HG02852 (cell line): ENCODE results near the gene FAM222A.
"Not testable (repeated sequence)": the region's sequence is repeated elsewhere in the genome, so short reads cannot be mapped to it uniquely, and the experiment has no call there.

Experiments
- ATAC-seq: cut with Tn5 transposase; IDR thresholded peaks from one replicate; pipeline ENCODE4 v1.9.1; 2021; ENCODE audit warnings: mild to moderate bottlenecking, moderate library complexity; ENCODE audit not compliant: unreplicated experiment

The FAM222A gene

GRCh38 chr12:109693653-109694600 lies 19.7 kb upstream of the FAM222A start:
- no peak for ATAC-seq

GRCh38 chr12:109694629-109695028 lies 19.0 kb upstream of the FAM222A start:
- ATAC-seq = not testable (repeated sequence)

GRCh38 chr12:109695416-109695815 lies 18.2 kb upstream of the FAM222A start:
- ATAC-seq = no peak

GRCh38 chr12:109695961-109696461 lies 17.6 kb upstream of the FAM222A start:
- no peak for ATAC-seq

- ATAC-seq = no peak
These were observed 16.9 kb upstream of the FAM222A start for GRCh38 chr12:109696485-109697269.

GRCh38 chr12:109697270-109697553 lies 16.4 kb upstream of the FAM222A start:
- ATAC-seq = no peak

GRCh38 chr12:109697877-109698468 lies 15.7 kb upstream of the FAM222A start:
- no peak for ATAC-seq

GRCh38 chr12:109698820-109699219 lies 14.8 kb upstream of the FAM222A start:
- no peak for ATAC-seq

GRCh38 chr12:109701064-109701463 lies 12.6 kb upstream of the FAM222A start:
- no peak for ATAC-seq

- no peak for ATAC-seq
These were observed 11.3 kb upstream of the FAM222A start for GRCh38 chr12:109702111-109702841.

GRCh38 chr12:109703684-109704083 lies 9.9 kb upstream of the FAM222A start:
- no peak for ATAC-seq

GRCh38 chr12:109704371-109705098 lies 9.1 kb upstream of the FAM222A start:
- no peak for ATAC-seq

GRCh38 chr12:109705291-109705690 lies 8.3 kb upstream of the FAM222A start:
- no peak for ATAC-seq

- ATAC-seq = no peak
These were observed 7.3 kb upstream of the FAM222A start for GRCh38 chr12:109706398-109706746.

- no peak for ATAC-seq
These were observed 6.7 kb upstream of the FAM222A start for GRCh38 chr12:109706747-109707469.

- ATAC-seq = no peak
These were observed 6.2 kb upstream of the FAM222A start for GRCh38 chr12:109707470-109707821.

GRCh38 chr12:109708939-109709338 lies 4.7 kb upstream of the FAM222A start:
- no peak for ATAC-seq

- ATAC-seq = no peak
These were observed 4.1 kb upstream of the FAM222A start for GRCh38 chr12:109709401-109709991.

GRCh38 chr12:109710205-109710746 lies 3.3 kb upstream of the FAM222A start:
- ATAC-seq = no peak
